HEK293 (cell line): ENCODE measurements around the gene ANKRD65.

Experiments
- KLF1 ChIP-seq: fragments of 450-650 bp; formaldehyde crosslinking; IDR thresholded peaks from 2 replicates; pipeline ENCODE4 v1.5.1; 2016; ENCODE audit warnings: missing biosample characterization, missing genetic modification characterization
- KLF7 ChIP-seq: fragments of 450-650 bp; formaldehyde crosslinking; IDR thresholded peaks from 2 replicates; pipeline ENCODE4 v1.5.1; 2016; ENCODE audit warnings: missing biosample characterization, missing genetic modification characterization, borderline replicate concordance
- TRIM28 ChIP-seq: IDR thresholded peaks from 2 replicates; pipeline ENCODE4 v1.6.1; 2011; ENCODE audit warnings: low read length, control low read depth, borderline replicate concordance
- ZNF138 ChIP-seq: fragments of 450-650 bp; formaldehyde crosslinking; IDR thresholded peaks from 2 replicates; pipeline ENCODE4 v1.5.1; 2016; ENCODE audit warnings: missing biosample characterization, missing genetic modification characterization, borderline replicate concordance
- ZNF155 ChIP-seq: fragments of 450-650 bp; formaldehyde crosslinking; IDR thresholded peaks from 2 replicates; pipeline ENCODE4 v1.5.1; 2016; ENCODE audit warnings: missing biosample characterization, missing genetic modification characterization
- ZNF169 ChIP-seq: fragments of 450-650 bp; formaldehyde crosslinking; IDR thresholded peaks from 2 replicates; pipeline ENCODE4 v1.5.1; 2016; ENCODE audit warnings: missing biosample characterization, missing genetic modification characterization
- ZNF19 ChIP-seq: fragments of 450-650 bp; formaldehyde crosslinking; IDR thresholded peaks from 2 replicates; pipeline ENCODE4; 2016; ENCODE audit warnings: missing biosample characterization, missing genetic modification characterization, low read depth
- ZNF2 ChIP-seq: fragments of 450-650 bp; formaldehyde crosslinking; IDR thresholded peaks from 2 replicates; pipeline ENCODE4 v1.5.1; 2016; ENCODE audit warnings: missing biosample characterization, missing genetic modification characterization
- ZNF266 ChIP-seq: fragments of 450-650 bp; formaldehyde crosslinking; IDR thresholded peaks from 2 replicates; pipeline ENCODE4 v1.5.1; 2016; ENCODE audit warnings: missing biosample characterization, missing genetic modification characterization, low read depth
- ZNF302 ChIP-seq: fragments of 450-650 bp; formaldehyde crosslinking; IDR thresholded peaks from 2 replicates; pipeline ENCODE4 v1.5.1; 2016; ENCODE audit warnings: missing biosample characterization, missing genetic modification characterization, low read depth
- ZNF324 ChIP-seq: fragments of 450-650 bp; formaldehyde crosslinking; IDR thresholded peaks from 2 replicates; pipeline ENCODE4 v1.5.1; 2016; ENCODE audit warnings: missing biosample characterization, missing genetic modification characterization
- ZNF366 ChIP-seq: fragments of 450-650 bp; formaldehyde crosslinking; conservative IDR thresholded peaks from 2 replicates; pipeline ENCODE4 v1.5.1; 2016; ENCODE audit warnings: missing biosample characterization, missing genetic modification characterization
- ZNF433 ChIP-seq: fragments of 450-650 bp; formaldehyde crosslinking; IDR thresholded peaks from 2 replicates; pipeline ENCODE4 v1.5.1; 2016; ENCODE audit warnings: missing biosample characterization, missing genetic modification characterization, low read depth
- ZNF510 ChIP-seq: fragments of 450-650 bp; formaldehyde crosslinking; IDR thresholded peaks from 2 replicates; pipeline ENCODE4 v1.5.1; 2018; ENCODE audit warnings: mild to moderate bottlenecking, missing genetic modification characterization, missing biosample characterization; ENCODE audit not compliant: insufficient replicate concordance
- ZNF791 ChIP-seq: fragments of 450-650 bp; formaldehyde crosslinking; IDR thresholded peaks from 2 replicates; pipeline ENCODE4 v1.5.1; 2016; ENCODE audit warnings: missing biosample characterization, missing genetic modification characterization
- TF ChIP-seq, protein P1 (sequence below): fragments of 450-650 bp; formaldehyde crosslinking; IDR thresholded peaks from 2 replicates; pipeline ENCODE4 v1.5.1; 2016; ENCODE audit warnings: missing biosample characterization, missing genetic modification characterization
- TF ChIP-seq, protein P2 (sequence below): fragments of 450-650 bp; formaldehyde crosslinking; IDR thresholded peaks from 2 replicates; pipeline ENCODE4; 2016; ENCODE audit warnings: missing biosample characterization, missing genetic modification characterization
- TF ChIP-seq, protein P3 (sequence below): fragments of 450-650 bp; formaldehyde crosslinking; IDR thresholded peaks from 2 replicates; pipeline ENCODE4 v1.5.1; 2016; ENCODE audit warnings: missing biosample characterization, missing genetic modification characterization, low read depth
- TF ChIP-seq, protein P4 (sequence below): fragments of 450-650 bp; formaldehyde crosslinking; IDR thresholded peaks from 2 replicates; pipeline ENCODE4 v1.5.1; 2016; ENCODE audit warnings: missing biosample characterization, missing genetic modification characterization
- TF ChIP-seq, protein P5 (sequence below): fragments of 450-650 bp; formaldehyde crosslinking; IDR thresholded peaks from 2 replicates; pipeline ENCODE4 v1.5.1; 2016; ENCODE audit warnings: missing biosample characterization, missing genetic modification characterization, borderline replicate concordance
- TF ChIP-seq, protein P6 (sequence below): fragments of 450-650 bp; formaldehyde crosslinking; IDR thresholded peaks from 2 replicates; pipeline ENCODE4 v1.5.1; 2016; ENCODE audit warnings: missing biosample characterization, missing genetic modification characterization
- TF ChIP-seq, protein P7 (sequence below): fragments of 450-650 bp; formaldehyde crosslinking; IDR thresholded peaks from 2 replicates; pipeline ENCODE4 v1.5.1; 2016; ENCODE audit warnings: missing biosample characterization, missing genetic modification characterization
- TF ChIP-seq, protein P8 (sequence below): fragments of 450-650 bp; formaldehyde crosslinking; IDR thresholded peaks from 2 replicates; pipeline ENCODE4 v1.5.1; 2016; ENCODE audit warnings: missing biosample characterization, missing genetic modification characterization

The ANKRD65 gene

DNA sequence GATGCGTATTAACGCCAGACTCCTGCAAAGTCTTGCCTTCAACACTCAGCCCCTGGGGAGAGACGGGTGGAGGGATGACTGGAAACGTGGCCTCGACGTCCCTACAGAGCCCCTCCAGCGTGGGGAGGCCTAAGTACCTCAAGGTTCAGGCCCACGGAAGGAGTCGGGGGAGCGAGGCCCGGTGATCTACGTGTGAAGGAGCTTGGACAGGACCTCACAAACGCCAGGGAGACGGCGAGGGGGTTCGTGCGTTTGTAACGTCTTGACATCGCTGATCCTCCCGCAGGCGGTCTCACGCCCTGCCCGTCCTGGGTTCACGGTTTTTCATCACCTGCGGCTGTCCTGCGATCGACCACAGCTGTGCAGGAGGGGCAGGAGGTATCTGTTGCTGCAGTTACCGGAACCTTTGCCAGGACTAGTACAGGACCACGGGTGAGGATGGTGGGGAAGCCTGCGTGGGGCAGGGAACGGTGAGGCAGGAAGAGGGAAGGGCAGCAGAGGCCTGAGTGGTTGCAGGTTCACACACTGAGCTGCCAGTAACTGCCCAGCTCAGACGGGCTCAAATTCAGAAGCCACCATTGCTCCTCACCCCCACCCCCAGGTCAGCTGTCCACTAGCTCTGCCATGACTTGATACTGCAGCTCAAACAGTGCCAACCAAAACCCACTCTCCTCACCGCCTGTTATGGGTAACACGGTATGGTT is 21.1 kb downstream of the ANKRD65 start (continued):
- TF ChIP-seq ZNF169 (tag by site-specific recombination) (no peak), ZNF19 (tag by site-specific recombination) (no peak), ZNF791 (tag by site-specific recombination) (no peak), ZNF266 (tag by site-specific recombination) (no peak), KLF1 (tag by site-specific recombination) (0 out of 2 replicates have a peak, but pooled peaks have one; percentile 27), ZNF510 (tag by site-specific recombination) (no peak), ZNF324 (tag by site-specific recombination) (no peak), ZNF138 (tag by site-specific recombination) (no peak), ZNF302 (tag by site-specific recombination) (no peak), ZNF155 (tag by site-specific recombination) (no peak), KLF7 (tag by site-specific recombination) (0 out of 2 replicates have a peak, but pooled peaks have one; percentile 27), ZNF2 (tag by site-specific recombination) (peak; percentile 85), TRIM28 (no peak), ZNF366 (no peak; the same call in 1 of the 2 replicates), ZNF433 (no peak)
- TF ChIP-seq, protein P1, sequence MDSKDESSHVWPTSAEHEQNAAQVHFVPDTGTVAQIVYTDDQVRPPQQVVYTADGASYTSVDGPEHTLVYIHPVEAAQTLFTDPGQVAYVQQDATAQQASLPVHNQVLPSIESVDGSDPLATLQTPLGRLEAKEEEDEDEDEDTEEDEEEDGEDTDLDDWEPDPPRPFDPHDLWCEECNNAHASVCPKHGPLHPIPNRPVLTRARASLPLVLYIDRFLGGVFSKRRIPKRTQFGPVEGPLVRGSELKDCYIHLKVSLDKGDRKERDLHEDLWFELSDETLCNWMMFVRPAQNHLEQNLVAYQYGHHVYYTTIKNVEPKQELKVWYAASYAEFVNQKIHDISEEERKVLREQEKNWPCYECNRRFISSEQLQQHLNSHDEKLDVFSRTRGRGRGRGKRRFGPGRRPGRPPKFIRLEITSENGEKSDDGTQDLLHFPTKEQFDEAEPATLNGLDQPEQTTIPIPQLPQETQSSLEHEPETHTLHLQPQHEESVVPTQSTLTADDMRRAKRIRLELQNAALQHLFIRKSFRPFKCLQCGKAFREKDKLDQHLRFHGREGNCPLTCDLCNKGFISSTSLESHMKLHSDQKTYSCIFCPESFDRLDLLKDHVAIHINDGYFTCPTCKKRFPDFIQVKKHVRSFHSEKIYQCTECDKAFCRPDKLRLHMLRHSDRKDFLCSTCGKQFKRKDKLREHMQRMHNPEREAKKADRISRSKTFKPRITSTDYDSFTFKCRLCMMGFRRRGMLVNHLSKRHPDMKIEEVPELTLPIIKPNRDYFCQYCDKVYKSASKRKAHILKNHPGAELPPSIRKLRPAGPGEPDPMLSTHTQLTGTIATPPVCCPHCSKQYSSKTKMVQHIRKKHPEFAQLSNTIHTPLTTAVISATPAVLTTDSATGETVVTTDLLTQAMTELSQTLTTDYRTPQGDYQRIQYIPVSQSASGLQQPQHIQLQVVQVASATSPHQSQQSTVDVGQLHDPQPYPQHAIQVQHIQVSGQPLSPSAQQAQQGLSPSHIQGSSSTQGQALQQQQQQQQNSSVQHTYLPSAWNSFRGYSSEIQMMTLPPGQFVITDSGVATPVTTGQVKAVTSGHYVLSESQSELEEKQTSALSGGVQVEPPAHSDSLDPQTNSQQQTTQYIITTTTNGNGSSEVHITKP (tag by site-specific recombination), result no peak
- TF ChIP-seq, protein P2, sequence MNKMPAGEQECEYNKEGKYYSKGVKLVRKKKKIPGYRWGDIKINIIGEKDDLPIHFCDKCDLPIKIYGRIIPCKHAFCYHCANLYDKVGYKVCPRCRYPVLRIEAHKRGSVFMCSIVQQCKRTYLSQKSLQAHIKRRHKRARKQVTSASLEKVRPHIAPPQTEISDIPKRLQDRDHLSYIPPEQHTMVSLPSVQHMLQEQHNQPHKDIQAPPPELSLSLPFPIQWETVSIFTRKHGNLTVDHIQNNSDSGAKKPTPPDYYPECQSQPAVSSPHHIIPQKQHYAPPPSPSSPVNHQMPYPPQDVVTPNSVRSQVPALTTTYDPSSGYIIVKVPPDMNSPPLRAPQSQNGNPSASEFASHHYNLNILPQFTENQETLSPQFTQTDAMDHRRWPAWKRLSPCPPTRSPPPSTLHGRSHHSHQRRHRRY, result no peak
- TF ChIP-seq, protein P3, sequence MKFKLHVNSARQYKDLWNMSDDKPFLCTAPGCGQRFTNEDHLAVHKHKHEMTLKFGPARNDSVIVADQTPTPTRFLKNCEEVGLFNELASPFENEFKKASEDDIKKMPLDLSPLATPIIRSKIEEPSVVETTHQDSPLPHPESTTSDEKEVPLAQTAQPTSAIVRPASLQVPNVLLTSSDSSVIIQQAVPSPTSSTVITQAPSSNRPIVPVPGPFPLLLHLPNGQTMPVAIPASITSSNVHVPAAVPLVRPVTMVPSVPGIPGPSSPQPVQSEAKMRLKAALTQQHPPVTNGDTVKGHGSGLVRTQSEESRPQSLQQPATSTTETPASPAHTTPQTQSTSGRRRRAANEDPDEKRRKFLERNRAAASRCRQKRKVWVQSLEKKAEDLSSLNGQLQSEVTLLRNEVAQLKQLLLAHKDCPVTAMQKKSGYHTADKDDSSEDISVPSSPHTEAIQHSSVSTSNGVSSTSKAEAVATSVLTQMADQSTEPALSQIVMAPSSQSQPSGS, result no peak
- TF ChIP-seq, protein P4, sequence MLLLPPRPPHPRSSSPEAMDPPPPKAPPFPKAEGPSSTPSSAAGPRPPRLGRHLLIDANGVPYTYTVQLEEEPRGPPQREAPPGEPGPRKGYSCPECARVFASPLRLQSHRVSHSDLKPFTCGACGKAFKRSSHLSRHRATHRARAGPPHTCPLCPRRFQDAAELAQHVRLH (tag by site-specific recombination), result no peak
- TF ChIP-seq, protein P5, sequence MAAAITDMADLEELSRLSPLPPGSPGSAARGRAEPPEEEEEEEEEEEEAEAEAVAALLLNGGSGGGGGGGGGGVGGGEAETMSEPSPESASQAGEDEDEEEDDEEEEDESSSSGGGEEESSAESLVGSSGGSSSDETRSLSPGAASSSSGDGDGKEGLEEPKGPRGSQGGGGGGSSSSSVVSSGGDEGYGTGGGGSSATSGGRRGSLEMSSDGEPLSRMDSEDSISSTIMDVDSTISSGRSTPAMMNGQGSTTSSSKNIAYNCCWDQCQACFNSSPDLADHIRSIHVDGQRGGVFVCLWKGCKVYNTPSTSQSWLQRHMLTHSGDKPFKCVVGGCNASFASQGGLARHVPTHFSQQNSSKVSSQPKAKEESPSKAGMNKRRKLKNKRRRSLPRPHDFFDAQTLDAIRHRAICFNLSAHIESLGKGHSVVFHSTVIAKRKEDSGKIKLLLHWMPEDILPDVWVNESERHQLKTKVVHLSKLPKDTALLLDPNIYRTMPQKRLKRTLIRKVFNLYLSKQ (tag by site-specific recombination), result no peak
- TF ChIP-seq, protein P6, sequence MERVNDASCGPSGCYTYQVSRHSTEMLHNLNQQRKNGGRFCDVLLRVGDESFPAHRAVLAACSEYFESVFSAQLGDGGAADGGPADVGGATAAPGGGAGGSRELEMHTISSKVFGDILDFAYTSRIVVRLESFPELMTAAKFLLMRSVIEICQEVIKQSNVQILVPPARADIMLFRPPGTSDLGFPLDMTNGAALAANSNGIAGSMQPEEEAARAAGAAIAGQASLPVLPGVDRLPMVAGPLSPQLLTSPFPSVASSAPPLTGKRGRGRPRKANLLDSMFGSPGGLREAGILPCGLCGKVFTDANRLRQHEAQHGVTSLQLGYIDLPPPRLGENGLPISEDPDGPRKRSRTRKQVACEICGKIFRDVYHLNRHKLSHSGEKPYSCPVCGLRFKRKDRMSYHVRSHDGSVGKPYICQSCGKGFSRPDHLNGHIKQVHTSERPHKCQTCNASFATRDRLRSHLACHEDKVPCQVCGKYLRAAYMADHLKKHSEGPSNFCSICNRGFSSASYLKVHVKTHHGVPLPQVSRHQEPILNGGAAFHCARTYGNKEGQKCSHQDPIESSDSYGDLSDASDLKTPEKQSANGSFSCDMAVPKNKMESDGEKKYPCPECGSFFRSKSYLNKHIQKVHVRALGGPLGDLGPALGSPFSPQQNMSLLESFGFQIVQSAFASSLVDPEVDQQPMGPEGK (tag by site-specific recombination), result no peak
- TF ChIP-seq, protein P7, sequence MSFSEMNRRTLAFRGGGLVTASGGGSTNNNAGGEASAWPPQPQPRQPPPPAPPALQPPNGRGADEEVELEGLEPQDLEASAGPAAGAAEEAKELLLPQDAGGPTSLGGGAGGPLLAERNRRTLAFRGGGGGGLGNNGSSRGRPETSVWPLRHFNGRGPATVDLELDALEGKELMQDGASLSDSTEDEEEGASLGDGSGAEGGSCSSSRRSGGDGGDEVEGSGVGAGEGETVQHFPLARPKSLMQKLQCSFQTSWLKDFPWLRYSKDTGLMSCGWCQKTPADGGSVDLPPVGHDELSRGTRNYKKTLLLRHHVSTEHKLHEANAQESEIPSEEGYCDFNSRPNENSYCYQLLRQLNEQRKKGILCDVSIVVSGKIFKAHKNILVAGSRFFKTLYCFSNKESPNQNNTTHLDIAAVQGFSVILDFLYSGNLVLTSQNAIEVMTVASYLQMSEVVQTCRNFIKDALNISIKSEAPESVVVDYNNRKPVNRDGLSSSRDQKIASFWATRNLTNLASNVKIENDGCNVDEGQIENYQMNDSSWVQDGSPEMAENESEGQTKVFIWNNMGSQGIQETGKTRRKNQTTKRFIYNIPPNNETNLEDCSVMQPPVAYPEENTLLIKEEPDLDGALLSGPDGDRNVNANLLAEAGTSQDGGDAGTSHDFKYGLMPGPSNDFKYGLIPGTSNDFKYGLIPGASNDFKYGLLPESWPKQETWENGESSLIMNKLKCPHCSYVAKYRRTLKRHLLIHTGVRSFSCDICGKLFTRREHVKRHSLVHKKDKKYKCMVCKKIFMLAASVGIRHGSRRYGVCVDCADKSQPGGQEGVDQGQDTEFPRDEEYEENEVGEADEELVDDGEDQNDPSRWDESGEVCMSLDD, result peak; percentile 14; the same call in 1 of the 2 replicates
- TF ChIP-seq, protein P8, sequence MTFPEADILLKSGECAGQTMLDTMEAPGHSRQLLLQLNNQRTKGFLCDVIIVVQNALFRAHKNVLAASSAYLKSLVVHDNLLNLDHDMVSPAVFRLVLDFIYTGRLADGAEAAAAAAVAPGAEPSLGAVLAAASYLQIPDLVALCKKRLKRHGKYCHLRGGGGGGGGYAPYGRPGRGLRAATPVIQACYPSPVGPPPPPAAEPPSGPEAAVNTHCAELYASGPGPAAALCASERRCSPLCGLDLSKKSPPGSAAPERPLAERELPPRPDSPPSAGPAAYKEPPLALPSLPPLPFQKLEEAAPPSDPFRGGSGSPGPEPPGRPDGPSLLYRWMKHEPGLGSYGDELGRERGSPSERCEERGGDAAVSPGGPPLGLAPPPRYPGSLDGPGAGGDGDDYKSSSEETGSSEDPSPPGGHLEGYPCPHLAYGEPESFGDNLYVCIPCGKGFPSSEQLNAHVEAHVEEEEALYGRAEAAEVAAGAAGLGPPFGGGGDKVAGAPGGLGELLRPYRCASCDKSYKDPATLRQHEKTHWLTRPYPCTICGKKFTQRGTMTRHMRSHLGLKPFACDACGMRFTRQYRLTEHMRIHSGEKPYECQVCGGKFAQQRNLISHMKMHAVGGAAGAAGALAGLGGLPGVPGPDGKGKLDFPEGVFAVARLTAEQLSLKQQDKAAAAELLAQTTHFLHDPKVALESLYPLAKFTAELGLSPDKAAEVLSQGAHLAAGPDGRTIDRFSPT (tag by site-specific recombination), result no peak
